Measurements from ENCODE around the gene NR1D2. TPM values are rescaled to one million over a fixed set of nuclear protein-coding genes. Genes with fewer than 3 reads are reported as not detected.

NR1D2 gene
- total and polyA plus RNA-seq, 2 of the 13 experiments (the other 11 are each of a cell fraction or from before 2014, with no cell fraction given), result 5.3 to 8.1 TPM

- ATAC-seq (no peak), FAIRE-seq (no peak), DNase-seq (ENCODE audit: low spot score) (no peak)
- no peak overlapping the region for H3K4me3 ChIP-seq (replicated peaks in 1 of 3; ENCODE audit: insufficient read depth in 1 of 3, low read depth in 2 of 3, low read length in 3 of 3)
- peaks cover 22% of the 10 kb centered on the region for H3K4me1 ChIP-seq (ENCODE audit: insufficient read depth, low read length)
- no peaks in the 10 kb centered on the region for H3K27me3 ChIP-seq (ENCODE audit: control insufficient read depth in 1 of 2, insufficient read depth in 2 of 2, low read length in 2 of 2)
- TF ChIP-seq ZFP36L1 (CRISPR knock-in tag; IDR thresholded peaks at IDR 0.05) (no peak), NCOA5 (CRISPR knock-in tag; IDR thresholded peaks at IDR 0.05) (no peak), FOXA3 (CRISPR knock-in tag; IDR thresholded peaks at IDR 0.05) (no peak), SNRNP70 (IDR thresholded peaks at IDR 0.05; ENCODE audit: low read depth, low read length) (no peak), NFKBIZ (CRISPR knock-in tag; IDR thresholded peaks at IDR 0.05) (no peak), CEBPZ (IDR thresholded peaks at IDR 0.05; ENCODE audit: low read length) (no peak), DZIP1 (CRISPR knock-in tag; IDR thresholded peaks at IDR 0.05) (no peak), SMAD9 (CRISPR knock-in tag; IDR thresholded peaks at IDR 0.05) (no peak), KDM4B (CRISPR knock-in tag; IDR thresholded peaks at IDR 0.05) (no peak), ZNF790 (CRISPR knock-in tag; IDR thresholded peaks at IDR 0.05; ENCODE audit: borderline replicate concordance) (no peak), ZNF781 (CRISPR knock-in tag; IDR thresholded peaks at IDR 0.05; ENCODE audit: borderline replicate concordance, not compliant biosample characterization) (no peak), FOXP1 (IDR thresholded peaks at IDR 0.05) (no peak), FOXP1 (CRISPR knock-in tag; IDR thresholded peaks at IDR 0.05) (no peak), EED (CRISPR knock-in tag; IDR thresholded peaks at IDR 0.05) (no peak), ARNT2 (CRISPR knock-in tag; IDR thresholded peaks at IDR 0.05; ENCODE audit: low read depth) (no peak), ZNF121 (CRISPR knock-in tag; IDR thresholded peaks at IDR 0.05) (no peak)
- H3K79me2 ChIP-seq (ENCODE audit: insufficient read depth, low read length), result peaks cover 40% of the 10 kb centered on the region
- H4K20me1 ChIP-seq (ENCODE audit: insufficient read depth, low read length), result peaks cover 24% of the 10 kb centered on the region
- in situ Hi-C loops (cut with HindIII; ENCODE audit: extremely low pct_ligation_motif_present, low pct_unique_long_range_greater_than_20kb) (no loop called here), intact Hi-C loops (cut with micrococcal nuclease; ENCODE audit: unreplicated experiment) (no loop called here)
- no TSS peak for BruUV-seq (replicated peaks)
- no peak overlapping the region for H3K9ac ChIP-seq (ENCODE audit: insufficient read depth, low read depth, low read length)
- CTCF ChIA-PET (ENCODE audit: low intra/inter-chr PET ratio, low total read pairs), result no interaction called here
- H2AFZ ChIP-seq (ENCODE audit: low read length), result no peak overlapping the region
- POLR2A ChIA-PET, result interaction anchor here (1.0 kb wide), 1 partner anchor 37 kb away, joined by 4 read pairs; the partner anchor contains the start of genes NKIRAS1 and RPL15
- no peak overlapping the region for H3K27ac ChIP-seq (ENCODE audit: extremely low read length, insufficient read depth, low read length)
- 96% methylated on average over 5 of the region's 5 CpGs for WGBS (ENCODE audit: low lambda C conversion rate)
- H3K9me3 ChIP-seq (ENCODE audit: low read length), result no peaks in the 10 kb centered on the region
- H3K4me2 ChIP-seq (ENCODE audit: low read depth, low read length), result no peak overlapping the region
- peaks cover 0 to 26% of the 10 kb centered on the region in 2 experiments; a peak in 2 of 5 replicates for H3K36me3 ChIP-seq (replicated peaks in 1 of 2; ENCODE audit: control insufficient read depth in 1 of 2, insufficient read depth in 2 of 2, low read length in 2 of 2)
These were observed 9.1 kb downstream of the NR1D2 start for GRCh38 chr3:23954144-23954543.

All from HepG2 (cell line).